Mammary epithelial cell (primary cell): Measurements from ENCODE around the gene UGT1A5.

ENCODE experiments used
- EZH2 ChIP-seq: IDR thresholded peaks from 2 replicates; pipeline ENCODE4 v1.6.1; 2012; ENCODE audit warnings: low read length, inconsistent platforms, borderline replicate concordance
- TF ChIP-seq, protein P1 (sequence below), 2 donors: IDR thresholded peaks in 1 of 2; conservative IDR thresholded peaks in 1 of 2; 2 replicates each; pipeline ENCODE4 v1.5.1; 2011 to 2012; ENCODE audit warnings: inconsistent platforms in 2 of 2, low read length in 2 of 2, mild to moderate bottlenecking in 2 of 2, control low read depth in 1 of 2, low read depth in 1 of 2; ENCODE audit not compliant: insufficient read depth in 1 of 2; ENCODE audit errors: extremely low read depth in 1 of 2

DNA sequence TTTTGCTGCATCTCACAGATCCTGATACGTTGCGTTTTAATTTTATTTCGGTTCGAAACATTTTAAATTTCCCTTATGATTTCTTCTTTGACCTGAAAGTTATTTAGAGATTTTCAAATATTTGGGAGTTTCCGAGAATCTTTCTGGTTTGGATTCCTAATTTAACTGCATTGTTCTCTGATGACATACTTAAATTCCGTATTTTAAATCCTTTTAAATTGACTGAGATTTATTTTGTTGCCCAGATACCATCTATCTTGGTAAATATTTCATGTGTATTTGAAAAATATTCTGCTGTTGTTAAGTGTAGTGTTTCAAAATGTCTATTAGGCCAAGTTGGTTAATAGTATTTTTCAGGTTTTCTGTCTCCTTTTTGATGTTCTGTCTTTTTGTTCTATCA, 103.2 kb downstream of the UGT1A5 start:
- TF ChIP-seq, protein P1, sequence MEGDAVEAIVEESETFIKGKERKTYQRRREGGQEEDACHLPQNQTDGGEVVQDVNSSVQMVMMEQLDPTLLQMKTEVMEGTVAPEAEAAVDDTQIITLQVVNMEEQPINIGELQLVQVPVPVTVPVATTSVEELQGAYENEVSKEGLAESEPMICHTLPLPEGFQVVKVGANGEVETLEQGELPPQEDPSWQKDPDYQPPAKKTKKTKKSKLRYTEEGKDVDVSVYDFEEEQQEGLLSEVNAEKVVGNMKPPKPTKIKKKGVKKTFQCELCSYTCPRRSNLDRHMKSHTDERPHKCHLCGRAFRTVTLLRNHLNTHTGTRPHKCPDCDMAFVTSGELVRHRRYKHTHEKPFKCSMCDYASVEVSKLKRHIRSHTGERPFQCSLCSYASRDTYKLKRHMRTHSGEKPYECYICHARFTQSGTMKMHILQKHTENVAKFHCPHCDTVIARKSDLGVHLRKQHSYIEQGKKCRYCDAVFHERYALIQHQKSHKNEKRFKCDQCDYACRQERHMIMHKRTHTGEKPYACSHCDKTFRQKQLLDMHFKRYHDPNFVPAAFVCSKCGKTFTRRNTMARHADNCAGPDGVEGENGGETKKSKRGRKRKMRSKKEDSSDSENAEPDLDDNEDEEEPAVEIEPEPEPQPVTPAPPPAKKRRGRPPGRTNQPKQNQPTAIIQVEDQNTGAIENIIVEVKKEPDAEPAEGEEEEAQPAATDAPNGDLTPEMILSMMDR (conservative IDR thresholded peaks at IDR 0.05 in 1 of 2, IDR thresholded peaks at IDR 0.05 in 1 of 2; ENCODE audit: extremely low read depth in 1 of 2, insufficient read depth in 1 of 2, low read depth in 1 of 2, low read length in 2 of 2), result no peak
- TF ChIP-seq EZH2, result no peak
